Myocyte (in vitro differentiated cells): ENCODE measurements around the gene C2CD3. TPM values are rescaled to one million over a fixed set of nuclear protein-coding genes. Genes with fewer than 3 reads are reported as not detected.
A peak's percentile ranks its signal among the peaks of the same experiment; 100 is the strongest.

Experiments used
- DNase-seq: peaks from one replicate; pipeline ENCODE4 v3.0.0-alpha.2; 2012; ENCODE audit warnings: low read depth
- total RNA-seq: library from RNA; depleted of rRNA; stranded (reverse); fragments of >200 nt; gene quantifications from 2 replicates; pipeline ENCODE4 v1.2.3, GENCODE V29; 2014

The C2CD3 gene
- total RNA-seq, 1 donor from 2014 or later = 55.6 TPM

GRCh38 chr11:74022546-74022945, 148.3 kb downstream of the C2CD3 start:
- DNase-seq = no peak

- no peak for DNase-seq
Measured at GRCh38 chr11:74021998-74022397, 148.8 kb downstream of the C2CD3 start.

GRCh38 chr11:74020539-74020938, 150.3 kb downstream of the C2CD3 start:
- no peak for DNase-seq

GRCh38 chr11:74019860-74020259, 150.9 kb downstream of the C2CD3 start:
- no peak for DNase-seq

GRCh38 chr11:74019104-74019738, 151.6 kb downstream of the C2CD3 start:
- peak; percentile 19 for DNase-seq

GRCh38 chr11:74018331-74019005, 152.3 kb downstream of the C2CD3 start:
- peak; percentile 34 for DNase-seq

GRCh38 chr11:74017631-74018030, 153.2 kb downstream of the C2CD3 start:
- no peak for DNase-seq

GRCh38 chr11:74015919-74016684, 154.7 kb downstream of the C2CD3 start:
- DNase-seq = no peak

GRCh38 chr11:74014880-74015279, 155.9 kb downstream of the C2CD3 start:
- no peak for DNase-seq

GRCh38 chr11:74013141-74013540, 157.7 kb downstream of the C2CD3 start:
- DNase-seq = no peak

- DNase-seq = no peak
Measured at GRCh38 chr11:74012074-74012809, 158.6 kb downstream of the C2CD3 start.

- DNase-seq = no peak
Measured at GRCh38 chr11:74011360-74012073, 159.3 kb downstream of the C2CD3 start.

GRCh38 chr11:74010306-74011300, 160.2 kb downstream of the C2CD3 start:
- DNase-seq = no peak

- DNase-seq = no peak
Measured at GRCh38 chr11:74009675-74010305, 161.0 kb downstream of the C2CD3 start.

- DNase-seq = no peak
Measured at GRCh38 chr11:74009230-74009547, 161.6 kb downstream of the C2CD3 start.

GRCh38 chr11:74008373-74009229, 162.2 kb downstream of the C2CD3 start, which contains the start of gene UCP3:
TSS of gene UCP3 (minus strand) at chr11:74009085. CDS start at chr11:74007042, 2,043 bp downstream.
- no peak for DNase-seq

GRCh38 chr11:74007691-74008372, 163.0 kb downstream of the C2CD3 start:
- no peak for DNase-seq
